GM12892 (cell line): ENCODE data around the gene UCK1.
"Not testable (repeated sequence)": the region's sequence is repeated elsewhere in the genome, so short reads cannot be mapped to it uniquely, and the experiment has no call there.

ENCODE experiments used
- POLR2A ChIP-seq: IDR thresholded peaks from 2 replicates; pipeline ENCODE4 v1.6.1; 2011; ENCODE audit warnings: low read depth, low read length, control low read depth
- POLR2AphosphoS5 ChIP-seq: IDR thresholded peaks from 2 replicates; pipeline ENCODE4 v1.6.1; 2011; ENCODE audit warnings: low read depth, low read length, control low read depth
- TAF1 ChIP-seq: IDR thresholded peaks from 2 replicates; pipeline ENCODE4 v1.6.1; 2011; ENCODE audit warnings: low read depth, mild to moderate bottlenecking, control low read depth, low read length, borderline replicate concordance

DNA sequence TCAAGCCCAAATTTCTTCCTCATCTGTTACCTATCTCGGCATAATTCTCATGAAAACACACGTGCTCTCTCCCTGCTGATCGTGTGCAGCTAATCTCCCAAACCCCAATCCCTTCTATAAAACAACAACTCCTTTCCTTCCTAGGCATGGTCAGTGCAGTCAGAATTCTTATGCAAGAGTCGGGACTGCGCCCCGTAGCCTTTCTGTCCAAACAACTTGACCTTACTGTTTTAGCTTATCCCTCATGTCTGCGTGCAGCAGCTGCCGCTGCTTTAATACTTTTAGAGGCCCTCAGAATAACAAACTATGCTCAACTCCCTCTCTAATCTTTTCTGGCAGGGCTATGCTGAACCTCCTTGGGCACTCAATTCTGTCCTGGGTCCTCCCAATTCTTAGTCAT lies 19.4 kb upstream of the UCK1 start:
- not testable (repeated sequence) for TF ChIP-seq TAF1, POLR2A, POLR2AphosphoS5
